Measurements from ENCODE around the gene TLR5.

TLR5 gene

DNA sequence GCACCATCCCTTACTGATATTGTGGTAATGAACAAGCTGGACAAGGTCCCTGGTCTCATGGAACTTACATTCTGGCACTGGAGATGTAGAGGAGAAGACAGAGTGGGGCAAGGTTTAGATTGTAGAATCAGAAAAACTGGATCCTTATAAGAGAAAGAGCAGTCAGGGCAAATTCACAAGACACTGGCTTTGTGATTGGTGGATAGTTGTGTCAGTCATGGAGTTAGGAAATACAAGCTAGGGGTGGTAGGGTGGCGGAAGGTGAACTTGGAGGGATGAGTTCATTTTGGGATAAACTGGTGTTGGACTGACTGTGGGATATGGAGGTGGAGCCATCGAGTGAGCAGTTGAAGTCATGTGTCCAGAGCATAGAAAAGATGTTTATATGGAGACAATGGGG lies 3.7 kb upstream of the TLR5 start:
- no peak for DNase-seq

DNA sequence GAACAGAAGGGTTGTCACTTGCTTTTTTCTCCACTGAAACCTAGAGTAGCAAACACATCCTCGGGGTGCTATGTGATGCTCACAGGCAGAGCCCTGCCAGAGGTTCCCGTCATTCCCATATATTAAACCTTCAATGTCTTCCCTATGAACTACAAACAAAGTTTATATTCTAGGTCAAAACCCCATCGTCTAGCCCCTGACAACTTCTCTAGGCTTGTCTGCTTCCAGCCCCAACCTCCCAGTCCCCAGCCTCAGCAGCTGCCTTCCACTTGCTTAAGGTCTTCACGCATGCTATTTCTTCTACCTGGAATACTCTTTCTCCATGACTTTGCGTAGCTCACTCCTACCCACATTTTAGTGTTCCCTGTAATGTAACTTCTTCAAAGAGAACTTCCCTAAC lies 1.9 kb upstream of the TLR5 start:
- DNase-seq = no peak

DNA sequence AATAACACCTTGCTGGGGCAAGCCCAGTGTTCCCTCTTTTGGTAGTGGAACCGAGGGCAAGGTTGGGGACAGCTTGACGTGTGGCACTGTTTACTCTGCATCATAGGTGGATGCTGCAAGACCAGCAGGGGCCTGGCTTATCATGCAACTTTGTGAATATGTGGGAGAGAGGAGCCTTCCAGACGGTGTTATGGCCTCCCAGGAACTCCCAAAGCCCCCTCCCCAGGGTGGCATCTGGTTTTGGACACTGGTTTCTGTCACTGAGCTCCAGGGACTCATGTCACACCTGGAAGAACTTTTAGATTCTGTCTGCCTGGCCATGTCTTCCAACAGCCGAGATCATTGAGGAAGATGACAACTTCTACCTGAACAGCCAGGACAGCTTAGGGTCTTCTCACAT lies 1.4 kb upstream of the TLR5 start:
- no peak for DNase-seq

DNA sequence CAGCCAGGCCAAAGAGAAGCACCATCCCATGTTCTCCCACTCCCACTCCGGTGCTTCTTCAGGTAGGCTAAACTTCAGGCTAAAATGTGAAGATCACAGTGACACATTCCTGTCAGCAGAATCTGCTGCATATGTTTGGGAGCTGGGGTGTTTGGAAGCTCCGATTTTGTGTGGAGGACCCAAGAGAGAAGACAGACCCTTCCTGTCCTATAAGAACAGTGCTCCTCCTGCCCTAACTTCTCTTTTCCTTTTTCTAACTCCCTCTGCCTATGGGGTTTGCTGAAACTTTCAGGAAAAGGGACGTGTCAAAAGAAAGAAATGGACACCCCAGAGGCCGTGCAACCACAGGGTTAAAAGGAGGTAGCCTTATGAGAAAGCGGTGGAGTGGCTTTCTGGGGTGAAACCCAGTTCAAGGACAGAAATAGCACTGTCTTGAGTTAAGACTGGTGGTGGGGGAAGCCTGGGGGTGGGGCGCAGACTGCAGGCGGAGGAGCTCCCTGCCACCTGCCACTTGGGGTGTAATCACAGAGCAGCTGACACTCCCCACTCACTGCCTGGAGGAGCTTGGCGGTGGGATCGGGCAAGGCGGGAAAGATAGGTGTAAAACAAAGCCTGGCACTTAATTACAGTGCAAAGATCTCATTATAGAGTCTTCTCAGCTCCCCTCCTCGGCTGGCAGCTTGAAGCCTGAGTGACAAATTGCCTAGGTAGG lies 645 bp upstream of the TLR5 start:
- no peak for DNase-seq

DNA sequence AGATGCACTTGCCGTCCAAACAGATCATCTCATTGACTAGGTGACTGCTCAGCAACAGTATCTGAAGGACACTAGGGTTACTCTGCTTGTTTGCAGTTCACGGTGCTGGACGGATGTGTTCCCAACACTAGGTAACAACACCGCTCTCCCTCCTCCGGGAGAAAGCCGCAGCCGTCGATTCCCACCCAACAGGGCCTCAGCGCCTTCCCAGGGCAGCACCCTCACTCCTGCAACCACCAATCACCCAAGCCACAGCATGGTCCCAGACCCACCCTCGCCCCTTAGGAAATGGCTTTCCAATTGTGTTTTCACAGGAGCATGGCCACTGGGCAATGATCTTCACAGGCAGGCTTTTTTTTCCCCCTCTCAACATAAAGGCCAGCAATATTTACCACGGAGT lies 779 bp downstream of the TLR5 start:
- no peak for DNase-seq

DNA sequence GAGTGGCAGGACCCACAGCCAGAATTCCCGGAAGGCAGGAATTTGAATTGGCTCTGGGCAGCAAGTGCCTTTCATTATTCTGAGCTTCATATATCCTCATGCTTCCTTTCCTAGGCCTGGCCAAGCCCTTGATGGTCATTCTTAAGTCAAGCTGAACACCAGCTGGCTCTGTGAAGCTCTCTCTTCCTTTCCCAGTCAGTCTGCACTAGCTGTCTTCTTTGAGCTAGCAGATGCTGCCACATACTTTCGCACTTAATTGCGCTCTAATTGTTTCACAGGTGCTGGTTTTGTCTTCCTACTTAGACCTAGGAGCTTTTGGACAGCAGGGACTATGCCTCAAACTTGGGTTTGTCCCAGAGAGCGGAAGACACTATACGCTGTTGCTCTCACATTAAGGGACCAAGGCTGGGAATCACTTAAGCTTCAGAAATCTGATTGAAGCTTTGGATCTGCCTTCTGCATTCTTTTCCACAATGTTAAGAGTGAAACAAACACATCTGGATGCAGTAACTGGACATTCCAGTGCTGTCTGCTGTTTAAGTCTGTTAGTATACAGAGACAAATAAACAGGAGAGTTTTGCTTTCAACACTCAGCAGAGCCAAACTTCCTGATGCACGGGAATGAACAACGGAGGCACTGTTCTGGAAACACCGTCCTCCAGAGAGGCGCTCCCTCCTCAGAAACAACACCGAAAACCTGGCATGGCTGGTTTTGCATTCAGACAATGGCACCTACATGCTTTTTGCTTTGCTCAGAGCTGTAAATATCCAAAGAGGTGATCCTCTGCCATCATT lies 2.2 kb downstream of the TLR5 start:
- no peak for DNase-seq

DNA sequence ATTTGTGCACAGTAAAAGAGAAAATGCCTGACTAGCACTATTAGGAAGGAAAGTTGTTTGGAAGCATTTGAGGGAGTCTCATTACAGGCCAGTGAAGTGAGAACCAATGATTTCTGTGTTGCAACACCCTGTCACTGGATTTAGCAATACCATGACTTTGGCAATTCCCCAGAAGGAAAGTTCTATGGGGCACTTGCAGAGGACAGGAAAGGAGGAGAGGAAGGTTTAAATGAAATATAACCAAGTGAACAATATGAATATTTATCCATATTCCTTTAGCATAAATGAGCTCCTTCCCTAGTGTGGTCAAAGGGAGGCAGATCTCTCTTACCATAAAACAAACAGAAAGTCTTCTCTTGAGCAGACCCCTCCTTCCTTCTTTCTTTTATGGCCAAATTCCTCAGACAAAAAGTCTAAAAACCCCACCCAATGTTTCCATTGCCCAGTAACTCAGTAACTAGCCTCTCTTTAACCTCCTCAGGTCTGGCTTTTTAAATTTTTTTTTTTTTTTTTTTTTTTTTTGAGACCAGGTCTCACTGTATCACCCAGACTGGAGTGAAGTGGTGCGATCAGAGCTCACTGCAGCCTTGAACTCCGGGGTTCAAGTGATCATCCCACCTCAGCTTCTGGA lies 5.5 kb downstream of the TLR5 start:
- DNase-seq = no peak

DNA sequence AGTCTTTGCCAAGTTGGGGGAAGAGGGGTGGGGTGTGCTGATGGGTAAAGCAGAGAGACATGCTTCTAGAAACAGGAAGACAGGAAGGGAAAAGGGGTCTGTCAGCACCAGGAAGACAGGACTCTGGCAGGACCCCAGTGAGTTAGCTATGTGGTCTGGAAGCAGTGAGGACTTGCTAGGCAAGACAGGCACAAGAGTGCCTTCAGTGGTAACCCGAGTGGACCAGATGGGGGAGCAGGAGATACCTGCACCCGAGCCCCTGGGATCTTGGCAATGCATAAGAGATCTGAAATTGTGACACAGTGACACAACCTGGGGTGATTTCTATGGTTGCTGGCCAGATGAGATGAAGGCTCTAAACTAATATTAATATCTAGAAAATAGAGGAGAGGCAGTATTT lies 7.0 kb downstream of the TLR5 start:
- no peak for DNase-seq

DNA sequence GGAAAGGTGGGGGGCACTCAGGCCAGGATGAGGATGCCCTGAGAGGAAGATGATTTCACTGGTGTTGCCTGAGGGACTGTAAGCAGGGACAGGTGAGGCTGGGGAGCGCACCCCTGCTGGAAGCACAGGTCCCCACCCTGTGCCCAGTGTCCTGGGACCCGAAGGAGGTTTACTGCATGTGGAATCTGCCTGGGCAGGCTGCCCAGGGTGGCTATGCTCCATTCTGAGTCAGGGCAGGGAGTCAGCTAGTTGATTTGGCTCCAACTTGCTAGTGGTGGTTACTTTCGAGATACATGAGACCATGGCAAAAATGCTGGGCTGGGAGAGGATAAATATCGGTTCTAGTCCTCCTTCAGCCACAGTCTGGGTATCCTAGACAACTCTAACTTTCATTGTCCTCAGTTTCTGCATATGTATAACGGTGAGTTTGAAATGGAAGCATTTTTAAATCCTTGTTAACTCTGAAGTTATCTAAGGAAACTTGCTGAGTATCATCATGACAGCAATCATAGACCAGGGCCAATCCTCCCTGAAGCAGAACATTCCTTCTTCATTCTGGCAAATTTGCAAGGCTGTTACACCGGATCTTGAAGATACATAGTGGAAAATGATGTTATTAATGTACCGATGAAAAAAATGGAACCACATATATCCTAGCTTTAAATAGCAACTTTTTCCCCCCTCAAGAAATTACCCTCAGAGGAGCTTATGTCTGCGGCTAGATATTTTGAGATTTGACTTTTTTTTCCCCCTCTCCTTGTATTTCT lies 7.7 kb downstream of the TLR5 start:
- DNase-seq = no peak

DNA sequence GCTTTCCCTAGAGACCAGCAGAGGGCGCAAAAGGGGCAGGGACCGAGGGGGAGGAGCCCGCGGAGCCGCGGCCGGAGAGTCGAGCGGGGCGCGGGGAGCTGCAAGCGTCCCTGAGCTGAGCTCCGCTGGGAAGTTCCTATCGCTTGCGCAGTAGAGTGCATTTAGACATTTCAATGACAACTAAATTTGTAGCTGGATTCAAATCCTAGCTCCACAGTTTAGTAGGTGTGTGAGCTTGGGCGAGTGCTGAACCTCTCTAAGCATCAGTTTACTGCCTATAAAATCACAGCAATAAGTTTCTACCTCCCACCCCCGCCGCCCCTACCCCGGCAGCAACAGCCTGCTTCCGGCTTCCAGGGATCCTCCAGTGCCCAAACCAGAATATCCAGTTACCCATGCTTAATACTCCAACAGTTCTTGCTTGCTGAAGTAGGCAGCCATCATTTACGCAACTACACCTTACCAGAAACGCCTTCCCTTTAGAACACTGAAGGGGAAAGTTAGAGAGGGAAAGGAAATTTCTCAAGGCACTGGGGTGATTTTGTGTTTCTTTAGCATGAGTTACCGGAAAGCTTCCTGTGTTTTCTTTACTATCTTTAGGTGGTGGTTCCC lies 9.1 kb downstream of the TLR5 start:
- DNase-seq = peak; percentile 95

DNA sequence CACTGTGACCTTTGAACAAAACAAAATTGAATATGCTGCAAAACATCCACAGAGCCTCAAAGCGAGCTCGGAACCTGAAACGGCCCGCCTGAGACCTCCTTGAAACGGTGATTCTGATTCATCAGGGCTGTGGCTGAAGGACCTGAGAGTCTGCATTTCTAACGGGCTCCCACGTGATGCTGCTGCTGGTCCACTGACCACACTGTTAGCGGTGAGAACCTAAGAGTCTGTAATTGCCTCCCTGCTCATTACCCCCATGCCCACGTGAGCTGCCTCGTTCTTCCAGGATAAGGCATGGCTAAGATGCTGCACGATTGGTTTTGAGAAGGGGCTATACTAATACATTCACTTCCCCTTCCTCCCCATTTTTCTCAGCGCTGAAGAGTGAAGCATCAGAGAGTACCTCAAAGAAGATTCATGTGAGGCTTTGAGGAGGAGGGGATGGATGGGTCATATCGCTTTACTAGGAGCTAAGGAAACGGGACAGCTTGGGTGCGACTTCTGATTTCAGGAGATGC lies 9.7 kb downstream of the TLR5 start:
- DNase-seq = peak; percentile 71

DNA sequence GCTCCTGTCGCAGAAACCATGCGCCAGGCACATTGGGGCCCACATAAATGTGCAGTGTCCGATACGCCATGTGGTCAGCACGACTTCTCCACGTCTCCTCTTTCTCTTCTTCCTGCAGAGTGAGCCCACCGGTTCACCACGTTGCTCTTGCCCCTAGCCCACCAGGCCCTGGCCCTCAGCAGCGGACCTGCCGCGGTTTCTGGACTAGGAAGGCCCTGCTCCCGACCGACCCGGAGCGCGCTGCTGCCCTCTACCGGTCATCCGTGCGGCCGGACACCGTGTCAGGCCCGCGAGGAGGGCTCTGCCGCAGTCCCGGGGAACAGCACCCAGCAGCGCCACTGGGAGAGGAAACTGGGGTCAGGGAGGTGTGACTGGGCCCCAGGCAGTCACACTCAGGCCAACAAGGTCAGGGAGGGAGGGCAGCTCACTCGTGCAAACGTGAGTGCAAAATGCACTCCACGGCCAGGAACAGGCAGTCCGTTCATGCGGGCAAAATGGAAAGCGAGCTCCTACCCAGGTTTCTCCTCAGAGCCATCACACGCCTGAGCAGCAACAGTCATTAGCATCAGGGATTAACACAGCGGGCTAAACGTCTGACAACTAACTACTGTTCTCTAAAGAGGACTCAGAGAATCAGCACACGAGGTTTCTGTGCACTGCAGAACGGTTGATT lies 13.7 kb downstream of the TLR5 start:
- DNase-seq = peak; percentile 73

DNA sequence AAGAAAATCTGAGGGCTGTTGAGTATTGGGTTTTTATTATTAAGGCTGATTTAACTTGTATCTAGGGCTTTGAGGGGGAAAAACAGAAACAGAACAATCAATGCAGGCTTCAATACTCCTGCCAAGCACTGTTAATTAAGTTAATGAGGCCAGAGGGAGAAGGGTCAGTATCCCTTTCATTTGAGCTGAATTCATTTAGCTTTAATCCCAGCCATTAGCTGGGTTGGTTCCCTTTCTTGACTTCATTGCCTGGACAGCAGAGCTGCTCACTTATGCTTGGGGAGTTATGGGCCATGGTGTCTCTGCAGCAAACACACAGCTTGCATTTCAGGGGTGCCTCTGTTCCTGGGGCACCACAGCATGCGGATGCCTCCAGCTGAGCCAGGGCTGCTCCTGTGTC lies 16.3 kb downstream of the TLR5 start:
- no peak for DNase-seq

DNA sequence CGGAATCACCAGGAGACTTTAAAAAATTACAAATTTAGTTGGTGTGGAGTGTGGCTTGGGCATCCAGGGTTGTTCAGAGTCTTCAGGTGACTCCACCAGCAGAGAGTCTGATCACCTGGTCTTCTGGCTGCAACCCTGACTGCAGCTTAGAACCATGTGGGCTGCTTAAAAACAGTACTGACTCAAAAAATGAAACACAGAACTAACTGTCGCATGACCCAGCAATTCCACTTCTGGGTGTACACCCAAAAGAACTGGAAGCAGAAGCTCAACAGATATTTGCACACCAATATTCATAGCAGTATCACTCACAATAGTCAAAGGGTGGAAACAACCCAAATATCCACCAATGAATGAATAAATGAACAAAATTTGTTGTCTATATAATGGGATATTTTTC lies 17.3 kb downstream of the TLR5 start:
- no peak for DNase-seq

DNA sequence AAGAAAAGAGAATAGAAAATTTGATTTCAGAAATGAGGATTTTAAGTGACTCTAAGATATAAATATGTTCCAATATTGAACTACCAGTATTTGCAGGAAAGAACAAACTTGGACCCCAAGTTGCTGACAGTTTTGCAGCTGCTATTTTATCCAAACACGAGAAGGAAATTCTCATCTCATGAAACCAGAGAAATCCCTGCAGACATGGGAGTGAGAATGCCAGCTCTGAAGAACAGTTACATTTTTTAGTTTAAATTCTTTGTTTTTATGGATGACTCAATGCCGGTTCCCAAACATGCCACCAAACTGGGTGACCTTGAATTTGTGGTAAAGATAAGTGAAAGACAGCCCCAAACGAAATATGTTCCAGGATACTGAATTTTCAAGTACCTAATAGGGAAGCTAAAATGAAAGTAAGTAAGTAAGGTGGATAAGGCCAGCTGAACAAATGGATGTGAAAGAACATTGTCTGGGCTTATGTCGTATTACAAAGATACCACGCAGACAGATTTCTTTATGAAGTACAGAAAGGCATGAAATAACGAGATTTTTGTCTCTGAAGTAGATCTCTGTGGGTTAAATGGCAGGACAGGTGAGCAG lies 19.9 kb downstream of the TLR5 start:
- DNase-seq = no peak

DNA sequence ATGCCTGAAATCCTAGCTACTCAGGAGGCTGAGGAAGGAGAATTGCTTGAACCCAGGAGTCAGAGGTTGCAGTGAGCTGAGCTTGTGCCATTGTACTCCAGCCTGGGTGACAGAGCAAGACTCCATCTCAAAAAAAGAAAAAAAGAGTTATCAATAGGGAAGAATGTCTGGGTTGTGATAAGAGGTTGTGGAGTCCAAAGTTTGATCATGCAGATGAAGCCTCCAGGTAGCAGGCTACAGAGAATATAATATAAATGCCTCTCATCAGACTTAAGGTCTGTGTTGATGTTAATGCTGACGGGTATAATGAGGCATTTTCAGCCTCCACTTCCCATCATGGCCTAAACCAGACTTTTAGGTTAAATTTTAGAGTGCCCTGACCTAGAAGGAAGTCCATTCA lies 24.6 kb downstream of the TLR5 start:
- DNase-seq = no peak

DNA sequence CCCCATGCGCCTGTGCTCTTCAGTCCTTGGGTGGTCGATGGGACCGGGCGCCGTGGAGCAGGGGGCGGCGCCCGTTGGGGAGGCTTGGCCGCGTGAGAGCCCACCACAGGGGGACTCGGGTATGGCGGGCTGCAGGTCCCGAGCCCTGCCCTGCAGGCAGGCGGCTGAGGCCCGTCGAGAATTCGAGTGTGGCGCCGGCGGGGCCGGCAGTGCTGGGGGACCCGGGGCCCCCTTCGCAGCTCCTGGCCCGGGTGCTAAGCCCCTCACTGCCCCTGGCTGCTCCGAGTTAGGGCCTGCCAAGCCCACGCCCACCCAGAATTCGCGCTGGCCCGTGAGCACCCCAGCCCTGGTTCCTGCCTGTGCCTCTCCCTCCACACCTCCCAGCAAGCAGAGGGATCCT lies 26.1 kb downstream of the TLR5 start:
- DNase-seq = no peak

DNA sequence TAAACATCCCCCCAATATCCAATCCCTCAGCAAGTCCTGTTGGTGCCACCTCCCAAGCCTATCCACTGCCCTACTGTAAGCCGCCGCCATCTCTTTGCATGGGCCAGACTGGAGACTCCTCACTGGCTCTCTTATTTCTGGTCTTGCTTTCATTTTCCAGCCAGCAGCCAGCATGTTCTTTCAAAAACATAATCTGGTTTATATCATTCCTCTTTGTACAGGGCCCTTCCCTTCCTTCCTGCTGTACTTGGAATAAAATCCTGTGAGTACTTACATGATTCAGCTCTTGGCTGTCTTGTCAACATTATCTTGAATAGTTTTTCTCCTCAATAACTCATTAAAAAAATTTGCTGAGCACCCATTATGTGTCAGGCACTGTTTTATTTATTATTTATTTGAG lies 28.2 kb downstream of the TLR5 start:
- DNase-seq = no peak

DNA sequence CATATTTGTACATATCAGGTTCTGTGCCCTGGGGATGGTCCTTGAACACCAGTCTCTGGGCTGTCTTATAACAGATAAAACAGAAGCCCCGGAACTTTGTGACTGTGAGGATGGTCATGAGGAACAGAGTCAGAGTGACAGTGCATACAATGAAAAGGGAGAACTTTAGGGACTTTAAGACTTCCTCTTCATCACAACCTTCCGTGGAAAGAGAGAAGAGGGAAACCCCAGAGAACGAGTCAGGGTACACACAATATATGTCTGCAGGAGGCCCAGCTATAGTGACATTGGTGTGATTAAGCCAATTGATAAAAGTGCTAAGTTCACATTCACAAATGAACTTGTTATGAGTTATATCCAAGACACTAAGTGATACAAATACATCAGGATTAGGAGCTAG lies 32.1 kb downstream of the TLR5 start:
- DNase-seq = no peak

DNA sequence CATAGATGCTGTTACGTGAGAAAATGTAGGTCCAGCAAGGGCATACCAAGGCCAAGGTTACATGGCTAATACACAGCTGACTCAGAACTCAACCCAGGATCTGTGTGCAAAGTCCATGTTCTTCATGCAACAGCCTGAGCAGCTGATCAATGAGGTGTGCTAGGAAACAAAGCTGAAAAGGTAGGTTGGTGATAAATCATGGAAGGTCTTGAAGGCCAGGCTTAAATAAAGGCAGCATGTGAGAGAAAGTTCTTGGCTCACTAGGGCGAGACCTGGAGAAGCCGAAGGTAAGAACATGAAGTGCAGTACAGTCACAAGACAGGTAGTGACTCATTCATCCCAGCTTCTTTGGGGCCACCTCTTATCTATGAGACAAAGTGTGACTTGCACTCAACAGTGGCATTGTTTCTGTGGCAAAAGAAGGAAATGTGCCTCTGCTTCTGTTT lies 33.4 kb downstream of the TLR5 start:
- peak; percentile 76 for DNase-seq

DNA sequence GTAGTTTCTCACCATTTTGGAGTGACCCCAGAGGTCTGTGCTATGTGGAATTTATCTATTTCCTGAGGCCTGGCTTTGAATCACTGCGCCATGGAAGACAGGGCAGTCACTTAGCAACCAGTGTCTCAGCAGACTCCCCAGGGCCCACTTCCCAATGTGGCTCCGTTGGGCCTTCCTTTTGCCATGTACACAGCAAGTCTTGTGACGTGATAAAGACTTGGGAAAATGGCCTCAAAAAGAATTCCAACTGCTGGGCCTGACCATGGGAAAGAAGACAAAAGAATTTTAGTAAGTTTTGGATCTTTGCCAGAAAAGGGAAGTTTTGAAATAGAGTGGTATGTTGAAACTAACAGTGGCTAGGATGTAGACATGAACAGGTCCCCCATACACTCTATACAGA lies 36.2 kb downstream of the TLR5 start:
- no peak for DNase-seq

DNA sequence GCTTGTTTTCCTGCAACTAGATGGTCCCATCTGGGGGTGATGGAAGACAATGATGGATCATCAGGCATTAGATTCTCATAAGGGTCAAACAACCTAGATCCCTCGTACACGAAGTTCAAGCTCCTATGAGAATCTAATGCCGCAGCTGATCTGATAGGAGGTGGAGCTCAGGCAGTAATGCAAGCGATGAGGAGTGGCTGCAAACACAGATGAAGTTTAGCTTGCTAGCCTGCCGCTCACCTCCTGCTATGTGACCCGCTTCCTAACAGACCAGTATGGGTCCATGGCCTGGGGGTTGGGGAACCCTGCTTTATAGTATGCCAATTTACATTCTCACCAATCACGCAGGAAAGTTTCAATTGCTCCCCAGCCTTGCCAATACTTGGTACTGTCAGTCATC lies 37.5 kb downstream of the TLR5 start:
- DNase-seq = no peak
